Measurements from ENCODE around the gene CAPN3.

The CAPN3 gene

GRCh38 chr15:42364529-42364928 lies 5.2 kb downstream of the CAPN3 start:
- Histone ChIP-seq H3K27me3 (no peaks in the 10 kb centered on the region), H3K9me3 (no peaks in the 10 kb centered on the region), H3K27ac (no peak overlapping the region), H3K36me3 (peaks cover 0 to 27% (median 5%) of the 10 kb centered on the region in 3 donors), H3K4me3 (no peak overlapping the region), H3K4me1 (no peaks in the 10 kb centered on the region)
- no peak for DNase-seq
- no peak for TF ChIP-seq CTCF (IDR thresholded peaks at IDR 0.05)
- intact Hi-C loops (cut with DNase I; ENCODE audit: low total_unique reads), result no loop called here

- no peak for TF ChIP-seq CTCF (IDR thresholded peaks at IDR 0.05)
- Histone ChIP-seq H3K4me1 (no peaks in the 10 kb centered on the region), H3K36me3 (peaks cover 0 to 12% (median 0%) of the 10 kb centered on the region in 3 donors), H3K27me3 (no peaks in the 10 kb centered on the region), H3K27ac (no peak overlapping the region), H3K9me3 (no peaks in the 10 kb centered on the region), H3K4me3 (no peak overlapping the region)
- intact Hi-C loops (cut with DNase I; ENCODE audit: low total_unique reads), result no loop called here
- no peak for DNase-seq
Observed at GRCh38 chr15:42365921-42366550, 6.7 kb downstream of the CAPN3 start.

GRCh38 chr15:42367041-42367440 lies 7.7 kb downstream of the CAPN3 start:
- H3K27ac ChIP-seq, result no peak overlapping the region
- H3K9me3 ChIP-seq, result no peaks in the 10 kb centered on the region
- DNase-seq, result no peak
- no peaks in the 10 kb centered on the region for H3K4me1 ChIP-seq
- no peak overlapping the region for H3K4me3 ChIP-seq
- TF ChIP-seq CTCF (IDR thresholded peaks at IDR 0.05), result no peak
- intact Hi-C loops (cut with DNase I; ENCODE audit: low total_unique reads), result no loop called here
- H3K36me3 ChIP-seq, result peaks cover 0 to 7% (median 0%) of the 10 kb centered on the region in 3 donors
- H3K27me3 ChIP-seq, result no peaks in the 10 kb centered on the region

GRCh38 chr15:42368096-42368495 lies 8.8 kb downstream of the CAPN3 start:
- intact Hi-C loops (cut with DNase I; ENCODE audit: low total_unique reads), result no loop called here
- Histone ChIP-seq H3K4me1 (no peaks in the 10 kb centered on the region), H3K36me3 (no peaks in the 10 kb centered on the region), H3K9me3 (no peaks in the 10 kb centered on the region), H3K4me3 (no peak overlapping the region), H3K27me3 (no peaks in the 10 kb centered on the region), H3K27ac (no peak overlapping the region)
- DNase-seq, result no peak
- no peak for TF ChIP-seq CTCF (IDR thresholded peaks at IDR 0.05)

GRCh38 chr15:42371096-42371495 lies 11.8 kb downstream of the CAPN3 start:
- intact Hi-C loops (cut with DNase I; ENCODE audit: low total_unique reads), result no loop called here
- Histone ChIP-seq H3K27me3 (no peaks in the 10 kb centered on the region), H3K4me1 (no peaks in the 10 kb centered on the region), H3K4me3 (no peak overlapping the region), H3K9me3 (no peaks in the 10 kb centered on the region), H3K27ac (no peak overlapping the region), H3K36me3 (no peaks in the 10 kb centered on the region)
- DNase-seq, result no peak
- TF ChIP-seq CTCF (IDR thresholded peaks at IDR 0.05), result no peak

- intact Hi-C loops (cut with DNase I; ENCODE audit: low total_unique reads), result no loop called here
- Histone ChIP-seq H3K4me1 (no peaks in the 10 kb centered on the region), H3K27ac (no peak overlapping the region), H3K4me3 (no peak overlapping the region), H3K27me3 (no peaks in the 10 kb centered on the region), H3K36me3 (no peaks in the 10 kb centered on the region), H3K9me3 (no peaks in the 10 kb centered on the region)
- no peak for DNase-seq
- TF ChIP-seq CTCF (IDR thresholded peaks at IDR 0.05), result no peak
Observed at GRCh38 chr15:42373274-42373673, 14.0 kb downstream of the CAPN3 start.

All from tibial artery (tissue), 4 donors.